Measurements from ENCODE around the gene SRR.

GRCh38 chr17:2321399-2321798, 17.6 kb downstream of the SRR start:
- TF ChIP-seq ATF3 (IDR thresholded peaks at IDR 0.05) (no peak), ATF3 (CRISPR knock-in tag; conservative IDR thresholded peaks at IDR 0.05) (no peak), MTA3 (IDR thresholded peaks at IDR 0.05; ENCODE audit: borderline replicate concordance) (no peak), NCOR1 (IDR thresholded peaks at IDR 0.05) (no peak), MAFF (IDR thresholded peaks at IDR 0.05; ENCODE audit: low read length) (no peak), RERE (CRISPR knock-in tag; IDR thresholded peaks at IDR 0.05; ENCODE audit: borderline replicate concordance) (no peak), NR1H2 (CRISPR knock-in tag; IDR thresholded peaks at IDR 0.05) (no peak), PCBP2 (IDR thresholded peaks at IDR 0.05; ENCODE audit: low read depth, low read length, poor library complexity, severe bottlenecking) (no peak), CTCF (IDR thresholded peaks at IDR 0.05 in 2 of 3, conservative IDR thresholded peaks at IDR 0.05 in 1 of 3; ENCODE audit: insufficient read depth in 2 of 3, low read depth in 1 of 3, low read length in 3 of 3) (no peak), FOXM1 (IDR thresholded peaks at IDR 0.05; ENCODE audit: low read depth) (no peak), FOXM1 (CRISPR knock-in tag; IDR thresholded peaks at IDR 0.05; ENCODE audit: low read depth) (no peak), BACH1 (tag; IDR thresholded peaks at IDR 0.05) (no peak)
